GM23338 (cell line): ENCODE data around the gene HAO1.

Experiments used
- CREB1 ChIP-seq: fragments of 250-450 bp; sonication (Bioruptor Pico); IDR thresholded peaks from 2 replicates; pipeline ENCODE4 v1.5.0; 2020; ENCODE audit warnings: low read depth, mild to moderate bottlenecking, moderate library complexity
- CTCF ChIP-seq, 2 experiments: fragments of 200-600 bp in 1 of 2; sonication (generic) in 1 of 2; conservative IDR thresholded peaks; 2 replicates each; pipeline versions ENCODE4 v1.5.1 to v1.6.1; 2016 to 2017; ENCODE audit warnings: antibody characterized with exemption in 2 of 2, low read depth in 2 of 2, mild to moderate bottlenecking in 2 of 2, moderate library complexity in 1 of 2
- EZH2 ChIP-seq: fragments of 200-600 bp; sonication (generic); IDR thresholded peaks from one replicate; pipeline ENCODE4 v1.8.0; 2017; ENCODE audit warnings: antibody characterized with exemption, mild to moderate bottlenecking, low read depth; ENCODE audit not compliant: unreplicated experiment
- EZH2phosphoT487 ChIP-seq: fragments of 200-600 bp; sonication (generic); IDR thresholded peaks from one replicate; pipeline ENCODE4 v1.8.1; 2018; ENCODE audit warnings: antibody characterized with exemption; ENCODE audit not compliant: unreplicated experiment
- NANOG ChIP-seq: IDR thresholded peaks from 2 replicates; pipeline ENCODE4 v1.6.1; 2016; ENCODE audit warnings: antibody characterized with exemption, borderline replicate concordance
- POLR2AphosphoS5 ChIP-seq: IDR thresholded peaks from 2 replicates; pipeline ENCODE4 v1.6.1; 2016; ENCODE audit warnings: antibody characterized with exemption, low read depth
- ZNF114 ChIP-seq: fragments of 250-450 bp; sonication (Bioruptor Pico); IDR thresholded peaks from 2 replicates; pipeline ENCODE4 v1.5.0; 2020; ENCODE audit warnings: mild to moderate bottlenecking, moderate library complexity
- ZNF331 ChIP-seq: fragments of 250-450 bp; sonication (Bioruptor Pico); IDR thresholded peaks from 2 replicates; pipeline ENCODE4 v1.5.0; 2020; ENCODE audit warnings: low read depth, mild to moderate bottlenecking, moderate library complexity
- ZNF462 ChIP-seq: fragments of 250-450 bp; sonication (Bioruptor Pico); IDR thresholded peaks from 2 replicates; pipeline ENCODE4 v1.5.0; 2020; ENCODE audit warnings: mild to moderate bottlenecking, moderate library complexity
- TF ChIP-seq, protein P1 (sequence below): IDR thresholded peaks from one replicate; pipeline ENCODE4 v1.6.1; 2018; ENCODE audit warnings: antibody characterized with exemption; ENCODE audit not compliant: unreplicated experiment
- TF ChIP-seq, protein P2 (sequence below): IDR thresholded peaks from 2 replicates; pipeline ENCODE4 v1.6.1; 2016; ENCODE audit warnings: antibody characterized with exemption

- TF ChIP-seq CTCF (conservative IDR thresholded peaks at IDR 0.05; ENCODE audit: low read depth in 2 of 2) (no peak), ZNF331 (CRISPR knock-in tag) (no peak), EZH2 (no peak), ZNF114 (CRISPR knock-in tag) (no peak), EZH2phosphoT487 (no peak), POLR2AphosphoS5 (no peak), CREB1 (CRISPR knock-in tag) (no peak), NANOG (no peak), ZNF462 (no peak)
- TF ChIP-seq, protein P1, sequence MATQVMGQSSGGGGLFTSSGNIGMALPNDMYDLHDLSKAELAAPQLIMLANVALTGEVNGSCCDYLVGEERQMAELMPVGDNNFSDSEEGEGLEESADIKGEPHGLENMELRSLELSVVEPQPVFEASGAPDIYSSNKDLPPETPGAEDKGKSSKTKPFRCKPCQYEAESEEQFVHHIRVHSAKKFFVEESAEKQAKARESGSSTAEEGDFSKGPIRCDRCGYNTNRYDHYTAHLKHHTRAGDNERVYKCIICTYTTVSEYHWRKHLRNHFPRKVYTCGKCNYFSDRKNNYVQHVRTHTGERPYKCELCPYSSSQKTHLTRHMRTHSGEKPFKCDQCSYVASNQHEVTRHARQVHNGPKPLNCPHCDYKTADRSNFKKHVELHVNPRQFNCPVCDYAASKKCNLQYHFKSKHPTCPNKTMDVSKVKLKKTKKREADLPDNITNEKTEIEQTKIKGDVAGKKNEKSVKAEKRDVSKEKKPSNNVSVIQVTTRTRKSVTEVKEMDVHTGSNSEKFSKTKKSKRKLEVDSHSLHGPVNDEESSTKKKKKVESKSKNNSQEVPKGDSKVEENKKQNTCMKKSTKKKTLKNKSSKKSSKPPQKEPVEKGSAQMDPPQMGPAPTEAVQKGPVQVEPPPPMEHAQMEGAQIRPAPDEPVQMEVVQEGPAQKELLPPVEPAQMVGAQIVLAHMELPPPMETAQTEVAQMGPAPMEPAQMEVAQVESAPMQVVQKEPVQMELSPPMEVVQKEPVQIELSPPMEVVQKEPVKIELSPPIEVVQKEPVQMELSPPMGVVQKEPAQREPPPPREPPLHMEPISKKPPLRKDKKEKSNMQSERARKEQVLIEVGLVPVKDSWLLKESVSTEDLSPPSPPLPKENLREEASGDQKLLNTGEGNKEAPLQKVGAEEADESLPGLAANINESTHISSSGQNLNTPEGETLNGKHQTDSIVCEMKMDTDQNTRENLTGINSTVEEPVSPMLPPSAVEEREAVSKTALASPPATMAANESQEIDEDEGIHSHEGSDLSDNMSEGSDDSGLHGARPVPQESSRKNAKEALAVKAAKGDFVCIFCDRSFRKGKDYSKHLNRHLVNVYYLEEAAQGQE = no peak
- TF ChIP-seq, protein P2, sequence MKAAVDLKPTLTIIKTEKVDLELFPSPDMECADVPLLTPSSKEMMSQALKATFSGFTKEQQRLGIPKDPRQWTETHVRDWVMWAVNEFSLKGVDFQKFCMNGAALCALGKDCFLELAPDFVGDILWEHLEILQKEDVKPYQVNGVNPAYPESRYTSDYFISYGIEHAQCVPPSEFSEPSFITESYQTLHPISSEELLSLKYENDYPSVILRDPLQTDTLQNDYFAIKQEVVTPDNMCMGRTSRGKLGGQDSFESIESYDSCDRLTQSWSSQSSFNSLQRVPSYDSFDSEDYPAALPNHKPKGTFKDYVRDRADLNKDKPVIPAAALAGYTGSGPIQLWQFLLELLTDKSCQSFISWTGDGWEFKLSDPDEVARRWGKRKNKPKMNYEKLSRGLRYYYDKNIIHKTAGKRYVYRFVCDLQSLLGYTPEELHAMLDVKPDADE = no peak
Observed at GRCh38 chr20:7881551-7881950, 58.7 kb downstream of the HAO1 start.
